GM18519 (cell line): ENCODE data around the gene GBX2.

Experiments used
- ATAC-seq: cut with Tn5 transposase; IDR thresholded peaks from one replicate; pipeline ENCODE4 v1.9.1; 2021; ENCODE audit warnings: mild to moderate bottlenecking, moderate library complexity; ENCODE audit not compliant: unreplicated experiment, low FRiP score

GBX2 gene

GRCh38 chr2:236169741-236170589 is 1.8 kb upstream of the GBX2 start:
- ATAC-seq: no peak

GRCh38 chr2:236169151-236169721 is 1.1 kb upstream of the GBX2 start:
- ATAC-seq: no peak

- ATAC-seq: no peak
These were observed 683 bp downstream of the GBX2 start for GRCh38 chr2:236167297-236168109.

- no peak for ATAC-seq
These were observed 1.3 kb downstream of the GBX2 start for GRCh38 chr2:236166796-236167296.

GRCh38 chr2:236165842-236166795 is 2.1 kb downstream of the GBX2 start:
- no peak for ATAC-seq

GRCh38 chr2:236164925-236165841 is 3.0 kb downstream of the GBX2 start:
- no peak for ATAC-seq

GRCh38 chr2:236164201-236164924 is 3.8 kb downstream of the GBX2 start:
- no peak for ATAC-seq

GRCh38 chr2:236163471-236164200 is 4.5 kb downstream of the GBX2 start:
- ATAC-seq: no peak

GRCh38 chr2:236162882-236163470 is 5.2 kb downstream of the GBX2 start:
- no peak for ATAC-seq

GRCh38 chr2:236162031-236162845 is 5.9 kb downstream of the GBX2 start:
- no peak for ATAC-seq

GRCh38 chr2:236161531-236161930 is 6.7 kb downstream of the GBX2 start:
- ATAC-seq: no peak

- ATAC-seq: no peak
These were observed 7.1 kb downstream of the GBX2 start for GRCh38 chr2:236161082-236161462.

GRCh38 chr2:236160366-236161081 is 7.7 kb downstream of the GBX2 start:
- ATAC-seq: no peak

- no peak for ATAC-seq
These were observed 8.4 kb downstream of the GBX2 start for GRCh38 chr2:236159778-236160170.

GRCh38 chr2:236158969-236159777 is 9.0 kb downstream of the GBX2 start:
- no peak for ATAC-seq
